Tibial nerve (tissue), 4 donors: Measurements from ENCODE around the gene EHHADH.

ENCODE experiments used
- EP300 ChIP-seq, 2 donors: sonication (generic); formaldehyde crosslinking; IDR thresholded peaks; one replicate each; pipeline ENCODE4 v1.6.1; 2017; ENCODE audit warnings: antibody characterized with exemption in 2 of 2, mild to moderate bottlenecking in 1 of 2
- POLR2A ChIP-seq, 2 donors: fragments of 450-650 bp; IDR thresholded peaks; one replicate each; pipeline ENCODE4 v1.6.1; 2017; ENCODE audit warnings: antibody characterized with exemption in 2 of 2, mild to moderate bottlenecking in 2 of 2, moderate library complexity in 2 of 2
- TF ChIP-seq, protein P1 (sequence below), 5 experiments: fragments of 200-600 bp in 3 of 5; fragments of 450-650 bp in 2 of 5; sonication (generic) in 3 of 5; IDR thresholded peaks; one replicate each; pipeline ENCODE4 v1.5.1; 2016 to 2019; ENCODE audit warnings: antibody characterized with exemption in 5 of 5, mild to moderate bottlenecking in 3 of 5, moderate library complexity in 2 of 5

DNA sequence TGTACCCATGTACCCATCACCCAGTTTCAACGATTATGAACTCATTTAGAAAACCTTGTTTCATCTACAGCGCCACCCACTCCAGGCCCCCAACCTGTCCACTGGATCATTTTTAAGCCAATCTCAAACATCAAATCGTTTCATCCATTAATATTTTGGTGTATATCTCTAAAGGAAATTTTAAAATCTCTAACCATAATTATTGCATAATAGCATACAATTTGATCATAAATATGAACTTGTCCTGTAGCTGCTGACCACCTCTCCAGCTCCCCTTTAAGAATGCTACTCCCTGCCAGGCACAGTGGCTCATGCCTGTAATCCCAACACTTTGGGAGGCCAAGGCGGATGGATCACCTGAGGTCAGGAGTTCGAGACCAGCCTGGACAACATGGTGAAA, 98.2 kb downstream of the EHHADH start:
- TF ChIP-seq, protein P1, sequence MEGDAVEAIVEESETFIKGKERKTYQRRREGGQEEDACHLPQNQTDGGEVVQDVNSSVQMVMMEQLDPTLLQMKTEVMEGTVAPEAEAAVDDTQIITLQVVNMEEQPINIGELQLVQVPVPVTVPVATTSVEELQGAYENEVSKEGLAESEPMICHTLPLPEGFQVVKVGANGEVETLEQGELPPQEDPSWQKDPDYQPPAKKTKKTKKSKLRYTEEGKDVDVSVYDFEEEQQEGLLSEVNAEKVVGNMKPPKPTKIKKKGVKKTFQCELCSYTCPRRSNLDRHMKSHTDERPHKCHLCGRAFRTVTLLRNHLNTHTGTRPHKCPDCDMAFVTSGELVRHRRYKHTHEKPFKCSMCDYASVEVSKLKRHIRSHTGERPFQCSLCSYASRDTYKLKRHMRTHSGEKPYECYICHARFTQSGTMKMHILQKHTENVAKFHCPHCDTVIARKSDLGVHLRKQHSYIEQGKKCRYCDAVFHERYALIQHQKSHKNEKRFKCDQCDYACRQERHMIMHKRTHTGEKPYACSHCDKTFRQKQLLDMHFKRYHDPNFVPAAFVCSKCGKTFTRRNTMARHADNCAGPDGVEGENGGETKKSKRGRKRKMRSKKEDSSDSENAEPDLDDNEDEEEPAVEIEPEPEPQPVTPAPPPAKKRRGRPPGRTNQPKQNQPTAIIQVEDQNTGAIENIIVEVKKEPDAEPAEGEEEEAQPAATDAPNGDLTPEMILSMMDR (IDR thresholded peaks at IDR 0.05): no peak
- TF ChIP-seq EP300 (IDR thresholded peaks at IDR 0.05) (no peak), POLR2A (IDR thresholded peaks at IDR 0.05) (no peak)
